ENCODE measurements around the gene PCCA. TPM values are rescaled to one million over a fixed set of nuclear protein-coding genes. Genes with fewer than 3 reads are reported as not detected.
"Not testable (repeated sequence)": the region's sequence is repeated elsewhere in the genome, so short reads cannot be mapped to it uniquely, and the experiment has no call there.

PCCA gene
- total RNA-seq, 1 donor from 2014 or later: 3.6 TPM

DNA sequence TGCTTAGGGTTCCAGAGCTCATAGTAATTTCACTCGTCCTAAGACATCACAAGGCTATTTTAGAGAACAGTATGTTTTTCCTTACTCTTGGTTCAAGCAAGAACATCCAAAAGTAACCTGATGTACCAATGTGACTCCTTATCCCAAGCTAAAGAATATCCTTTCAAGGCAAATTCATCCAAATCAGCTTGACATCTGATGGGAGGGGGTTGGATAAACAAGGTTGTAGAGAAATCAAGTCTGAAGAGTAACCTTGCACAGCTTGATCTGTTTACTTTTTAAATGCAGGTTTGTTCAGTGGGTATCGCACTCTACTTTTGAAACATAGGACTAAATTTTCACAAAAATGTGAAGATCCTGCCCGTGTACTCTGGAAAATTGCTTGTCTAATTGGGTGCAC lies 298.5 kb downstream of the PCCA start:
- DNase-seq (ENCODE audit: low spot score in 2 of 2): no peak
- H3K36me3 ChIP-seq: peaks cover 4% of the 10 kb centered on the region in 2 donors
- H3K9me3 ChIP-seq: no peaks in the 10 kb centered on the region
- H3K27ac ChIP-seq: no peak overlapping the region
- H3K4me3 ChIP-seq: no peak overlapping the region
- no peaks in the 10 kb centered on the region for H3K4me1 ChIP-seq
- no peaks in the 10 kb centered on the region for H3K27me3 ChIP-seq
- TF ChIP-seq, protein P1, sequence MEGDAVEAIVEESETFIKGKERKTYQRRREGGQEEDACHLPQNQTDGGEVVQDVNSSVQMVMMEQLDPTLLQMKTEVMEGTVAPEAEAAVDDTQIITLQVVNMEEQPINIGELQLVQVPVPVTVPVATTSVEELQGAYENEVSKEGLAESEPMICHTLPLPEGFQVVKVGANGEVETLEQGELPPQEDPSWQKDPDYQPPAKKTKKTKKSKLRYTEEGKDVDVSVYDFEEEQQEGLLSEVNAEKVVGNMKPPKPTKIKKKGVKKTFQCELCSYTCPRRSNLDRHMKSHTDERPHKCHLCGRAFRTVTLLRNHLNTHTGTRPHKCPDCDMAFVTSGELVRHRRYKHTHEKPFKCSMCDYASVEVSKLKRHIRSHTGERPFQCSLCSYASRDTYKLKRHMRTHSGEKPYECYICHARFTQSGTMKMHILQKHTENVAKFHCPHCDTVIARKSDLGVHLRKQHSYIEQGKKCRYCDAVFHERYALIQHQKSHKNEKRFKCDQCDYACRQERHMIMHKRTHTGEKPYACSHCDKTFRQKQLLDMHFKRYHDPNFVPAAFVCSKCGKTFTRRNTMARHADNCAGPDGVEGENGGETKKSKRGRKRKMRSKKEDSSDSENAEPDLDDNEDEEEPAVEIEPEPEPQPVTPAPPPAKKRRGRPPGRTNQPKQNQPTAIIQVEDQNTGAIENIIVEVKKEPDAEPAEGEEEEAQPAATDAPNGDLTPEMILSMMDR (IDR thresholded peaks at IDR 0.05): no peak
- intact Hi-C loops (cut with DNase I): no loop called here

DNA sequence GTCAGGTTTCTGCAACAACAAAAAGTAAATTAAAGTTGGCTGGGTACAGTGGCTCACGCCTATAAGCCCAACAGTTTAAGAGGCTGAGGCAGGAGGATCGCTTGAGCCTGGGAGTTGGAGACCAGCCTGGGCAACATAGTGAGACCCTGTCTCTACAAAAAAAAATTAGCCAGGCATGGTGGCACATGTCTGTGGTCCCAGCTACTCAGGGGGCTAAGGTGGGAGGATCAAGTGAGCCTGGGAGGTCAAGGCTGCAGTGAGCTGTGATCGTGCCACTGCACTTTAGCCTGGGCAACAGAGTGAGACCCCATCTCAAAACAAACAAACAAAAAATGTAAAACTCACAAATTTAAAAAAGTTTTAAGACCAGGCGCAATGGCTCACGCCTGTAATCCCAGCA lies 299.3 kb downstream of the PCCA start:
- H3K36me3 ChIP-seq; intact Hi-C loops (cut with DNase I); H3K27ac ChIP-seq; DNase-seq (ENCODE audit: low spot score in 2 of 2); H3K9me3 ChIP-seq; H3K4me3 ChIP-seq; H3K4me1 ChIP-seq; H3K27me3 ChIP-seq: not testable (repeated sequence)

DNA sequence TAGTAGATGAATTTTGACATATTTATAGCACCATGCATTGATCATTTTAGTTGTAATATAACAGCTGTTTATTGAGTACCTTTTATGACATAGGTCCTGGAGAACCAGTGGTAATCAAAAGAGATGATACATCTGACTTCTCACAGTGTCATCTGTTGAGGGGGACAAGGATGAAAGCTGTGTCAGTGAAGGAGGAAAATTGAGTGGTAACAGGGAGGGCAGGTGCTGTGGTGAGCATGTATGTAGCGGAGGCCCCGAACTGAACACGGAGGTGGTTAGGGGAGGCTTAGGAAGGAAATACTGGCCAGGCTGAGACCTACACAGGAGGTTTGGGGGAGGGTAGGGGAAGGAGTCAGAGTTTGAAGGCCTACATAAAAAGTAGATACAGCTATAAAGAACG lies 300.0 kb downstream of the PCCA start:
- no peak overlapping the region for H3K4me3 ChIP-seq
- H3K9me3 ChIP-seq: no peaks in the 10 kb centered on the region
- intact Hi-C loops (cut with DNase I): no loop called here
- peaks cover 4% of the 10 kb centered on the region in 2 donors for H3K36me3 ChIP-seq
- DNase-seq (ENCODE audit: low spot score in 2 of 2): no peak
- TF ChIP-seq, protein P1 (IDR thresholded peaks at IDR 0.05): no peak
- peaks cover 0 to 2% of the 10 kb centered on the region in 2 donors for H3K4me1 ChIP-seq
- no peaks in the 10 kb centered on the region for H3K27me3 ChIP-seq
- H3K27ac ChIP-seq: no peak overlapping the region

DNA sequence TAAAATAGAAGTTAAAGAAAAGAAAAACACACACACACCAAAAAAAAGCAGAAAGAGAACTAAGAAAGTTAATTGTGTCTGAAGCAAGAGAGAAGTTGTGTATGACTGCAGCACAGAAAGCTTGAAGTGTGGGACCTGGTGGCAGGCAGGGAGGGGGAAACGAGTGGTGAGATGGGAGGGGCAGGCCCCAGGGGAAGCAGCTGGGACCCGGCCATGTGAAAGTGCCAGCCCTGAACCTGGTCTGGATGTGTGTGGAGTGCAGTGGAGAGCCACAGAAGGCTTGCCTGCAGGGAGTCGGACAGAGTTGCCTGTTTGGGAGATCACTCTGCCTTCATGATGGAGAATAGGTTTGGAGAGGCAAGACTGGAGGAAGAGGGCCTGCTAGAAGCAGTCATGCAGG lies 300.7 kb downstream of the PCCA start:
- no peaks in the 10 kb centered on the region for H3K9me3 ChIP-seq
- TF ChIP-seq, protein P1 (IDR thresholded peaks at IDR 0.05): no peak
- no peak overlapping the region for H3K27ac ChIP-seq
- intact Hi-C loops (cut with DNase I): no loop called here
- no peak for DNase-seq (ENCODE audit: low spot score in 2 of 2)
- H3K4me3 ChIP-seq: no peak overlapping the region
- H3K27me3 ChIP-seq: no peaks in the 10 kb centered on the region
- H3K36me3 ChIP-seq: peaks cover 4% of the 10 kb centered on the region in 2 donors
- peaks cover 0 to 2% of the 10 kb centered on the region in 2 donors for H3K4me1 ChIP-seq

DNA sequence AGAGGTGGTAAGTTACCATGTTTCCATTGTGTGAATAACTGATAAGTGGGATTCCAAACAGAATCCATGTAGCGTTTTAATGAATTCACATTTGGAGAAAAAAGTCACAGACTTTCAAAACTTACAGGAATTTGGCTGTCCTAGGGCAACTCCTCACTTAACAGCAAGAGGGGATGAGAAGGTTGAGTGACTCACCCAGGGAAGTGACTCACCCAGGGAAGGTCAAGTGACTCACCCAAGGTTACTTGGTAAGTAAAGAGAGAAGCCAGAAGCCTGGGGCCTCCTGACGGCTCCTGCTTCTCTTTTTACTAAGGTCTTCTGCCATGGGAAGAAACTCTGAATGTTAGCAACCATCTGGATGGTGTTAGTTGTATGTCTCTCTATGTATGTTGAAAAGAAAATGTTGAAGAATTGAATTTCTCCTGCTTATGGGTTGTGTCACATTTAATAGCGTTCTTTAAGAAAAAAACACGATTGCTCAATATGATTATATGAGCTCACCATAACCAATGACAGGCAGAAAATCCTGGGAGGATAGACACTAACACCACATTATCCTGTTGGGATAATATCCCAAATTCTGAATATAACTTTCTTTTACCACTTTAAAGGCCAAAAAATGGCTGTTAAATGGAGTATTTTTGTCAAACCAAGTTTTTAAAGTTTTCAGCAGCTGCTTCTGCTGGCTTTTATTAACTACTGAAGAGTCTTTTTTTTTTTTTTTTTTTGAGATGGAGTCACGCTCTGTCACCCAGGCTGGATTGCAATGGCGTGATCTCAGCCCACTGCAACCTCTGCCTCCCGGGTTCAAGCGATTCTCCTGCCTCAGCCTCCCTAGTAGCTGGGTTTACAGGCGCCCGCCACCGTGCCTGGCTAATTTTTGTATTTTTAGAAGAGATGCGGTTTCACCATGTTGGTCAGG lies 304.1 kb downstream of the PCCA start:
- DNase-seq (ENCODE audit: low spot score in 2 of 2): peak; percentile 70 to 93
- no peak overlapping the region for H3K4me3 ChIP-seq
- intact Hi-C loops (cut with DNase I): no loop called here
- peaks cover 0 to 2% of the 10 kb centered on the region in 2 donors for H3K36me3 ChIP-seq
- H3K9me3 ChIP-seq: no peaks in the 10 kb centered on the region
- TF ChIP-seq, protein P1 (IDR thresholded peaks at IDR 0.05): no peak
- H3K27me3 ChIP-seq: no peaks in the 10 kb centered on the region
- H3K27ac ChIP-seq: peak overlapping the region; percentile 26 to 52
- H3K4me1 ChIP-seq: peaks cover 0 to 2% of the 10 kb centered on the region in 2 donors

DNA sequence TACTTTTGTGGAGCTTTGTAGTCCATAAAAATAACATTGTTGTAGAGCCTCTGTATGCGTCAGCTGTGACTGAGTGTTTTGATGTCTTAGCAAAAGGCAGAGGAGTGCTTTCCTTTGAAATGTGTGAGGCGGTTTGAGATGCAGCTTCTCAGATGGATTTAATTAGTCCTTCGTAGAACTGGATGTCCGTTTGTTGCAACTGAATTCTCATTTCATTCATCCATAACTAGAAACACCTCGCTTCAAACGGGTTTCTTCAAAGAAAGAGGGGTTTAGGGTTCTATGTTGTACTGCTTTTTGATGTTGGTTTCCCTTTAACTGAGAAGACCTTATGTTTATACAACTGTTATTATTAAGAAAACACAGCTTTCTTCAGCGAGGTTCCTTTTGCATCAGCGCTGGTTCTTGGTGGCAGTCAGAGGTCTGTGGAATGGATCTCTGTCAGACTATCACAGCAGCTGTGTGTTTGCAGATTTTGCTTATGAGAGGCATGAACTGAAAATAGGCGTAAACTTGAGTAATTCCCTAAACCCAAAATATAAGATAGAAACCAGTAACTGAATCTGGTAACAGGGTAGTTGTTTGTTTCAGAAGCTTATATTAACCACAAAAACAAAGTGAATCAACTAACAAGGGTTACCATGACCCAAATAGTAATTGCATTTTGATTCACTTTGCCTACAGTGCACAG lies 305.3 kb downstream of the PCCA start:
- Histone ChIP-seq H3K4me1 (peaks cover 0 to 2% of the 10 kb centered on the region in 2 donors), H3K9me3 (no peaks in the 10 kb centered on the region), H3K27ac (no peak overlapping the region), H3K27me3 (no peaks in the 10 kb centered on the region), H3K36me3 (no peaks in the 10 kb centered on the region), H3K4me3 (no peak overlapping the region)
- intact Hi-C loops (cut with DNase I): no loop called here
- TF ChIP-seq, protein P1 (IDR thresholded peaks at IDR 0.05): no peak
- DNase-seq (ENCODE audit: low spot score in 2 of 2): no peak
